HCT116 (cell line): Measurements from ENCODE around the gene ESPN. TPM values are rescaled to one million over a fixed set of nuclear protein-coding genes. Genes with fewer than 3 reads are reported as not detected.

Experiments used
- ATAC-seq: fragments of 200-7000 bp; cut with Tn5 transposase; 2 replicates; pipeline ENCODE4 v1.9.1; 2020; ENCODE audit warnings: mild to moderate bottlenecking, moderate library complexity
- BruUV-seq: library from RNA; stranded (reverse); fragments of 400-500 nt; replicated peaks from 2 replicates; lab custom pipeline; 2021; lab: Mats Ljungman, UMichigan
- CTCF ChIA-PET: fragments of 300-600 bp; sonication (Branson Sonifier 250); formaldehyde crosslinking; loops from one replicate; lab custom pipeline; 2021; ENCODE audit warnings: antibody characterized with exemption; lab: Charles Lee
- POLR2A ChIA-PET: fragments of 300-600, 350-600 bp; sonication (Branson Sonifier 250); formaldehyde crosslinking; loops from one replicate; lab custom pipeline; 2021; ENCODE audit warnings: antibody characterized with exemption; lab: Charles Lee
- RAD21 ChIA-PET, 2 experiments: fragments of 300-600 bp; sonication (Branson Sonifier 250); formaldehyde crosslinking; loops; one replicate each; lab custom pipeline; 2023; ENCODE audit warnings: low total read pairs in 2 of 2; ENCODE audit not compliant: uncharacterized antibody in 2 of 2, unreplicated experiment in 2 of 2, low non-redundant PET in 1 of 2; lab: Charles Lee
- DNase-seq: peaks from one replicate; pipeline ENCODE4 v3.0.0-alpha.2; 2010; ENCODE audit warnings: low read depth, low spot score
- H2AFZ ChIP-seq: fragments of 200-600 bp; shearing (Covaris generic), sonication (generic); 2 replicates; pipeline ENCODE4 v1.6.1; 2017; ENCODE audit warnings: low read depth, mixed run types, mixed read lengths, antibody characterized with exemption, low read length; ENCODE audit not compliant: poor library complexity, severe bottlenecking
- H3K27ac ChIP-seq: 2 replicates; pipeline ENCODE4 v1.5.1; 2012; ENCODE audit warnings: low read depth, low read length
- H3K27me3 ChIP-seq: fragments of 200-600 bp; sonication (generic); 2 replicates; pipeline ENCODE4 v1.6.1; 2016; ENCODE audit warnings: mixed run types, low read length, mixed read lengths; ENCODE audit not compliant: insufficient read depth
- H3K36me3 ChIP-seq, 2 experiments: fragments of 200-500 bp in 1 of 2; fragments of 200-600 bp in 1 of 2; sonication (Bioruptor generic) in 1 of 2; sonication (generic) in 1 of 2; 2 replicates each; pipeline versions ENCODE4 v1.5.1 to v1.6.1; 2014 to 2016; ENCODE audit warnings: low read length in 2 of 2, inconsistent platforms in 1 of 2, mixed read lengths in 1 of 2, mixed run types in 1 of 2; ENCODE audit not compliant: insufficient read depth in 2 of 2, control insufficient read depth in 1 of 2
- H3K4me1 ChIP-seq, 2 experiments: fragments of 200-600 bp in 1 of 2; sonication (generic) in 1 of 2; 2 replicates each; pipeline versions ENCODE4 v1.5.1 to v1.6.1; 2012 to 2017; ENCODE audit warnings: low read length in 2 of 2, inconsistent platforms in 1 of 2, mild to moderate bottlenecking in 1 of 2, mixed read lengths in 1 of 2, mixed run types in 1 of 2, moderate library complexity in 1 of 2; ENCODE audit not compliant: insufficient read depth in 2 of 2, control insufficient read depth in 1 of 2
- H3K4me2 ChIP-seq: fragments of 200-600 bp; sonication (generic); 2 replicates; pipeline ENCODE4 v1.6.1; 2017; ENCODE audit warnings: mixed run types, low read length, mixed read lengths
- H3K4me3 ChIP-seq, 2 experiments: fragments of 200-600 bp in 1 of 2; sonication (generic) in 1 of 2; replicated peaks in 1 of 2; 2 replicates each; pipeline ENCODE4 v1.5.1; 2011 to 2016; ENCODE audit warnings: low read length in 2 of 2, control low read depth in 1 of 2, low read depth in 1 of 2, mild to moderate bottlenecking in 1 of 2, mixed read lengths in 1 of 2, mixed run types in 1 of 2
- H3K79me2 ChIP-seq: fragments of 200-600 bp; sonication (generic); 2 replicates; pipeline ENCODE4 v1.6.1; 2017; ENCODE audit warnings: mild to moderate bottlenecking, mixed run types, low read length, moderate library complexity, mixed read lengths; ENCODE audit not compliant: insufficient read depth
- H3K9ac ChIP-seq: fragments of 200-600 bp; sonication (generic); 2 replicates; pipeline ENCODE4 v1.6.1; 2016; ENCODE audit warnings: low read length, mixed read lengths
- H3K9me2 ChIP-seq: fragments of 200-600 bp; sonication (generic), shearing (Covaris generic); 2 replicates; pipeline ENCODE4 v1.6.1; 2017; ENCODE audit warnings: mixed run types, mild to moderate bottlenecking, moderate library complexity; ENCODE audit not compliant: insufficient read depth
- H3K9me3 ChIP-seq, 2 experiments: fragments of 200-500 bp in 1 of 2; fragments of 200-600 bp in 1 of 2; sonication (Bioruptor generic) in 1 of 2; sonication (generic) in 1 of 2; 2 replicates each; pipeline ENCODE4 v1.6.1; 2014 to 2017; ENCODE audit warnings: low read length in 2 of 2, mixed read lengths in 2 of 2, inconsistent platforms in 1 of 2, low read depth in 1 of 2, mild to moderate bottlenecking in 1 of 2, mixed run types in 1 of 2, moderate library complexity in 1 of 2; ENCODE audit not compliant: control insufficient read depth in 1 of 2, insufficient read depth in 1 of 2
- H4K20me1 ChIP-seq: fragments of 200-600 bp; sonication (generic), shearing (Covaris generic); 2 replicates; pipeline ENCODE4 v1.6.1; 2017; ENCODE audit warnings: mixed run types, mild to moderate bottlenecking, moderate library complexity; ENCODE audit not compliant: insufficient read depth
- CEBPB ChIP-seq: IDR thresholded peaks from 2 replicates; pipeline ENCODE4 v1.6.1; 2012; ENCODE audit warnings: low read depth
- CTCF ChIP-seq, 3 experiments: fragments of 200-600 bp in 1 of 3; sonication (generic) in 1 of 3; IDR thresholded peaks in 2 of 3; conservative IDR thresholded peaks in 1 of 3; 2 replicates each; pipeline ENCODE4 v1.5.1; 2012 to 2017; ENCODE audit warnings: low read depth in 2 of 3, low read length in 2 of 3, antibody characterized with exemption in 1 of 3, borderline replicate concordance in 1 of 3, control low read depth in 1 of 3, mild to moderate bottlenecking in 1 of 3, mixed read lengths in 1 of 3, mixed run types in 1 of 3, moderate library complexity in 1 of 3; ENCODE audit not compliant: insufficient read depth in 1 of 3
- EGR1 ChIP-seq: IDR thresholded peaks from 2 replicates; pipeline ENCODE4 v1.6.1; 2012; ENCODE audit warnings: low read depth
- EZH2phosphoT487 ChIP-seq: fragments of 200-600 bp; IDR thresholded peaks from 2 replicates; pipeline ENCODE4 v1.6.1; 2018; ENCODE audit warnings: antibody characterized with exemption, borderline replicate concordance
- FOSL1 ChIP-seq: IDR thresholded peaks from 2 replicates; pipeline ENCODE4 v1.6.1; 2012; ENCODE audit warnings: low read depth
- POLR2A ChIP-seq: IDR thresholded peaks from 2 replicates; pipeline ENCODE4 v1.7.0; 2011; ENCODE audit warnings: borderline replicate concordance; ENCODE audit not compliant: insufficient read depth, insufficient read length; ENCODE audit errors: extremely low read depth
- RAD21 ChIP-seq: IDR thresholded peaks from 2 replicates; pipeline ENCODE4 v1.6.1; 2012; ENCODE audit warnings: low read depth, mild to moderate bottlenecking
- TCF7L2 ChIP-seq: IDR thresholded peaks from 2 replicates; pipeline ENCODE4 v1.7.0; 2011; ENCODE audit warnings: borderline replicate concordance, inconsistent platforms; ENCODE audit not compliant: insufficient read depth, insufficient read length; ENCODE audit errors: extremely low read depth
- intact Hi-C: fragments of 100-400 bp; cut with micrococcal nuclease; formaldehyde crosslinking; loops from 2 replicates; pipeline ENCODE4 v1.10.0; 2022
- total RNA-seq: library from RNA; stranded (reverse); gene quantifications from one replicate; pipeline ENCODE4 v1.2.1, GENCODE V29; 2021; ENCODE audit not compliant: unreplicated experiment
- TF ChIP-seq, protein P1 (sequence below): IDR thresholded peaks from 2 replicates; pipeline ENCODE4 v1.6.1; 2011; ENCODE audit warnings: mild to moderate bottlenecking, low read length, moderate library complexity; ENCODE audit not compliant: insufficient replicate concordance; ENCODE audit errors: extremely low read depth

Gene ESPN
- total RNA-seq, 1 experiment from 2014 or later, result 114 TPM

- no peak for TF ChIP-seq CTCF (IDR thresholded peaks at IDR 0.05 in 2 of 3, conservative IDR thresholded peaks at IDR 0.05 in 1 of 3; ENCODE audit: borderline replicate concordance in 1 of 3, insufficient read depth in 1 of 3, low read depth in 2 of 3, low read length in 2 of 3)
- no peak for TF ChIP-seq RAD21
- no peak for TF ChIP-seq EGR1
- no peak for TF ChIP-seq FOSL1
- TF ChIP-seq CEBPB, result no peak
- TF ChIP-seq, protein P1, sequence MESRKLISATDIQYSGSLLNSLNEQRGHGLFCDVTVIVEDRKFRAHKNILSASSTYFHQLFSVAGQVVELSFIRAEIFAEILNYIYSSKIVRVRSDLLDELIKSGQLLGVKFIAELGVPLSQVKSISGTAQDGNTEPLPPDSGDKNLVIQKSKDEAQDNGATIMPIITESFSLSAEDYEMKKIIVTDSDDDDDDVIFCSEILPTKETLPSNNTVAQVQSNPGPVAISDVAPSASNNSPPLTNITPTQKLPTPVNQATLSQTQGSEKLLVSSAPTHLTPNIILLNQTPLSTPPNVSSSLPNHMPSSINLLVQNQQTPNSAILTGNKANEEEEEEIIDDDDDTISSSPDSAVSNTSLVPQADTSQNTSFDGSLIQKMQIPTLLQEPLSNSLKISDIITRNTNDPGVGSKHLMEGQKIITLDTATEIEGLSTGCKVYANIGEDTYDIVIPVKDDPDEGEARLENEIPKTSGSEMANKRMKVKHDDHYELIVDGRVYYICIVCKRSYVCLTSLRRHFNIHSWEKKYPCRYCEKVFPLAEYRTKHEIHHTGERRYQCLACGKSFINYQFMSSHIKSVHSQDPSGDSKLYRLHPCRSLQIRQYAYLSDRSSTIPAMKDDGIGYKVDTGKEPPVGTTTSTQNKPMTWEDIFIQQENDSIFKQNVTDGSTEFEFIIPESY, result no peak
- TF ChIP-seq TCF7L2, result no peak
Observed at GRCh38 chr1:6409733-6410132, 14.8 kb upstream of the ESPN start (continued).

DNA sequence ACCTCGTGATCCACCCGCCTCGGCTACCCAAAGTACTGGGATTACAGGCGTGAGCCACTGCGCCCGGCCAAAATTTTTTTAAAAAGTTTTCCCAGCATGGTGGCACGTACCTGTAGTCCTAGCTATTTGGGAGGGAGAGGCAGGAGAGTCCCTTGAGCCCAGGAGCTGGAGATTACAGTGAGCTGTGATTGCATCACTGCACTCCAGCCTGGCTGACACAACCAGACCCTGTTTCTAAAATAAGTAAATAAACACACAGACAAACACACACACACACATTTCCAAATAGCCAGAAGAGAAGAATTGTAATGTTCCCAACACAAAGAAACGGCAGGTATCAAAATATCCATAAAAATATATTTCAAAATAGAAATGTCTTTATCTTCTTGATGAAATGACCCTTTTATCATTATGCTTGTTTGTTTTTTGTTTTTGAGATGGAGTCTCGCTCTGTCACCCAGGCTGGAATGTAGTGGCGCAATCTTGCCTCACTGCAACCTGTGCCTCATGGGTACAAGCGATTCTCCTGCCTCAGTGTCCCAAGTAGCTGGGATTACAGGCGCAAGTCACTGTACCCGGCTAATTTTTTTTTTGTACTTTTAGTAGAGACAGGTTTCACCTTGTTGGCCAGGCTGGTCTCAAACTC is 14.2 kb upstream of the ESPN start:
- Histone ChIP-seq H3K4me2 (no peak overlapping the region), H3K36me3 (no peaks in the 10 kb centered on the region), H3K9ac (no peak overlapping the region), H3K4me1 (peaks cover 15 to 18% of the 10 kb centered on the region in 2 experiments), H3K27me3 (no peaks in the 10 kb centered on the region), H3K4me3 (no peak overlapping the region), H3K9me3 (no peaks in the 10 kb centered on the region), H3K27ac (no peak overlapping the region), H2AFZ (no peak overlapping the region), H3K79me2 (no peaks in the 10 kb centered on the region), H4K20me1 (no peaks in the 10 kb centered on the region), H3K9me2 (no peaks in the 10 kb centered on the region)
- no TSS peak for BruUV-seq
- intact Hi-C loops, result no loop called here
- POLR2A ChIA-PET, result no interaction called here
- TF ChIP-seq EZH2phosphoT487 (no peak), POLR2A (no peak)
- RAD21 ChIA-PET, result interaction anchor here in 1 of 2 experiments (0.6 kb wide), 1 partner anchor 9 kb away, joined by 3 read pairs; no protein-coding TSS in a partner anchor
- CTCF ChIA-PET, result no interaction called here
- no peak for DNase-seq
- no peak for ATAC-seq
